ENCODE data around the gene RAMP3. TPM values are rescaled to one million over a fixed set of nuclear protein-coding genes. Genes with fewer than 3 reads are reported as not detected.

Gene RAMP3
- total RNA-seq, 1 experiment from 2014 or later, result not detected

Other genes starting within 250 kb of the RAMP3 start
- 0.07 TPM in 1 of 2 replicates, not detected in the other for gene MYO1G, start 178.8 kb upstream of the RAMP3 start, total RNA-seq (2014; rRNA removed; shearing (Covaris generic))
- 24.8 and 27.4 TPM in 2 replicates for gene CCM2, start 157.6 kb upstream of the RAMP3 start, total RNA-seq (2014; rRNA removed; shearing (Covaris generic))
- 0.14 TPM in 1 of 2 replicates, not detected in the other for gene NACAD, start 68.8 kb upstream of the RAMP3 start, total RNA-seq (2014; rRNA removed; shearing (Covaris generic))
- gene TBRG4, start 46.1 kb upstream of the RAMP3 start, total RNA-seq (2014; rRNA removed; shearing (Covaris generic)), result 113 and 125 TPM in 2 replicates